ENCODE results near the gene CYP4F3.

The CYP4F3 gene

DNA sequence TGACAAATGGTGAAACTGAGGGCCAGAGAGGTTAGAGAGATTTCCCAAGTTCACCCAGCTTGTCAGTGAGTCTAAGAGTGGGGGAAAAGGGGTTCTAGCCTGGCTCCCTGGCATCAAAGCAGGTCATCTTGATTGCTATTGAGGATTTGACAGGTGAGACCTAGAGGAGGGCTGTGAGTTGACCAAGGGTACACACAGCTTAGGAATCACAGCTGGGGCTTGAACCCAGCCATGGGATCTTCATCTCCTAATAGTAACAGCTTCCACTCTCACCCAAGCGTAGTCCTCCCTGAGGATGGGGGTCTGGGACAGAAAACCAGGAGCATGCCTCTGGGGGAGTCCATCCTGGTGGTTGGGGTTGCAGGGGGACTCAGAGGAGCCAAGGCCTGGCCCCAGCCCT, 18.9 kb upstream of the CYP4F3 start:
- TF ChIP-seq, protein P1, sequence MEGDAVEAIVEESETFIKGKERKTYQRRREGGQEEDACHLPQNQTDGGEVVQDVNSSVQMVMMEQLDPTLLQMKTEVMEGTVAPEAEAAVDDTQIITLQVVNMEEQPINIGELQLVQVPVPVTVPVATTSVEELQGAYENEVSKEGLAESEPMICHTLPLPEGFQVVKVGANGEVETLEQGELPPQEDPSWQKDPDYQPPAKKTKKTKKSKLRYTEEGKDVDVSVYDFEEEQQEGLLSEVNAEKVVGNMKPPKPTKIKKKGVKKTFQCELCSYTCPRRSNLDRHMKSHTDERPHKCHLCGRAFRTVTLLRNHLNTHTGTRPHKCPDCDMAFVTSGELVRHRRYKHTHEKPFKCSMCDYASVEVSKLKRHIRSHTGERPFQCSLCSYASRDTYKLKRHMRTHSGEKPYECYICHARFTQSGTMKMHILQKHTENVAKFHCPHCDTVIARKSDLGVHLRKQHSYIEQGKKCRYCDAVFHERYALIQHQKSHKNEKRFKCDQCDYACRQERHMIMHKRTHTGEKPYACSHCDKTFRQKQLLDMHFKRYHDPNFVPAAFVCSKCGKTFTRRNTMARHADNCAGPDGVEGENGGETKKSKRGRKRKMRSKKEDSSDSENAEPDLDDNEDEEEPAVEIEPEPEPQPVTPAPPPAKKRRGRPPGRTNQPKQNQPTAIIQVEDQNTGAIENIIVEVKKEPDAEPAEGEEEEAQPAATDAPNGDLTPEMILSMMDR (IDR thresholded peaks at IDR 0.05; ENCODE audit: borderline replicate concordance, insufficient read depth, low read depth, low read length): no peak
- no peak overlapping the region for H3K4me3 ChIP-seq (ENCODE audit: low read depth, low read length)

DNA sequence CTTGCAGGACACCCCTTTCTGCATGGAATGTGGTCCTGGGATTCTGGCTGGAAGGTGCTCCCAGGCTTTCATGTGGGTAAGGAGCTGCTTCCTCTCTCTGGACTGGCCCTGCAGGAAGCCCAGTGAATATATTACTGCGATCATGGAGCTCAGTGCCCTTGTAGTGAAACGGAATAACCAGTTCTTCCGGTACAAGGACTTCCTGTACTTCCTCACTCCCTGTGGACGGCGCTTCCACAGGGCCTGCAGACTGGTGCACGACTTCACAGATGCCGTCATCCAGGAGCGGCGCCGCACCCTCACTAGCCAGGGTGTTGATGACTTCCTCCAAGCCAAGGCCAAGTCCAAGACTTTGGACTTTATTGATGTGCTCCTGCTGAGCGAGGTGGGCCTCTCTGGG, 17.7 kb upstream of the CYP4F3 start:
- TF ChIP-seq, protein P1 (IDR thresholded peaks at IDR 0.05; ENCODE audit: borderline replicate concordance, insufficient read depth, low read depth, low read length): no peak
- H3K4me3 ChIP-seq (ENCODE audit: low read depth, low read length): no peak overlapping the region

DNA sequence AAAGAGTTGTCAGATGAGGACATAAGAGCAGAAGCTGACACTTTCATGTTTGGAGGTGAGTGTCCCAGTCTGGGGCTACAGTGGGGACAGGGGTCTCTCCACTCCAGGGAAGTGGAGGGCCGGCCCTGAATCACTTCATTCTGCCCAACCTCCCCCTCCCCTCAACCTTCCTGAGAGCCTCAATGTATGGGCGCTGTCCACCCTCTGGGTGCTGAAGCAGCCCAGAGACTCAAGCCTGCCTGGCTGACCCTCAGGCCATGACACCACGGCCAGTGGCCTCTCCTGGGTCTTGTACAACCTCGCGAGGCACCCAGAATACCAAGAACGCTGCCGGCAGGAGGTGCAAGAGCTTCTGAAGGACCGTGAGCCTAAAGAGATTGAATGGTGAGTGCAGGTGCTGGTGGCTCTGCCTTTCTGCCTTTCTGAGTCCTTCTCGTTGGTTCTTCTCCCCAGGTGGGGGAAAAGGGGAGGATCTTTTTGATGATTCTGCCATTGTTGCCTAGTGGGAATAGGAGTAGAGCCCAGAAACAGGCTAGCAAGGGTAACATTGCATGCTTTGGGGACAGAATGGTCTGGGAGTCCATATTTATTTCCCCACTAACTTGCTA, 16.9 kb upstream of the CYP4F3 start:
- TF ChIP-seq, protein P1 (IDR thresholded peaks at IDR 0.05; ENCODE audit: borderline replicate concordance, insufficient read depth, low read depth, low read length): no peak
- H3K4me3 ChIP-seq (ENCODE audit: low read depth, low read length): no peak overlapping the region

DNA sequence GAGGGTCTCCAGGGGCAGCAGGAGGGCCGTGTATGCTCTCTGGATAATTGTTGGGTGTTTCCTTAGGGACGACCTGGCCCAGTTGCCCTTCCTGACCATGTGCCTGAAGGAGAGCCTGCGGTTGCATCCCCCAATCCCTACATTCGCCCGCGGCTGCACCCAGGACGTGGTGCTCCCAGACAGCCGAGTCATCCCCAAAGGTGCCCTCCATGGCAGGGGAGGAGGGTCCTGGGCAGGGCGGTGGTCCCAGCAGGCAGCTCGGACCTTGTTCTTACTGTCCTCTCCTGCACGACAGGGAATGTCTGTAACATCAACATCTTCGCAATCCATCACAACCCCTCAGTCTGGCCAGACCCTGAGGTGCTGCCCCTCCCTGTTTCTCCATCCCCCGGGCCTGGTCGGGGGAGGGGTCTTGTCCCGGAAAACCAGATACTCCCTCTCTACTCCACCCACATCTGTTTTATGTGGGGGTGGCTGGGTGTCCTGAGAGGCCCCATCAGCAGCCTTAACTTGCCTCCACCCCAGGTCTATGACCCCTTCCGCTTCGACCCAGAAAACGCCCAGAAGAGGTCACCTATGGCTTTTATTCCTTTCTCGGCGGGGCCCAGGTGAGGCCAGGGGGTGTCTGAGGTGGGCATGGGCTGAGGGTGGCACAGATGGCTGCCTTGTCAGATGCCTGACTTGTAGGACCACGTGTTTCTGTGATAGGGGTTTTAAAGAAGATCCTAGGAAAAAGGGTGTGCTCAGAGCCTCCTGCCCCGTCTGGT, 12.3 kb upstream of the CYP4F3 start:
- TF ChIP-seq, protein P1 (IDR thresholded peaks at IDR 0.05; ENCODE audit: borderline replicate concordance, insufficient read depth, low read depth, low read length): no peak
- no peak overlapping the region for H3K4me3 ChIP-seq (ENCODE audit: low read depth, low read length)

DNA sequence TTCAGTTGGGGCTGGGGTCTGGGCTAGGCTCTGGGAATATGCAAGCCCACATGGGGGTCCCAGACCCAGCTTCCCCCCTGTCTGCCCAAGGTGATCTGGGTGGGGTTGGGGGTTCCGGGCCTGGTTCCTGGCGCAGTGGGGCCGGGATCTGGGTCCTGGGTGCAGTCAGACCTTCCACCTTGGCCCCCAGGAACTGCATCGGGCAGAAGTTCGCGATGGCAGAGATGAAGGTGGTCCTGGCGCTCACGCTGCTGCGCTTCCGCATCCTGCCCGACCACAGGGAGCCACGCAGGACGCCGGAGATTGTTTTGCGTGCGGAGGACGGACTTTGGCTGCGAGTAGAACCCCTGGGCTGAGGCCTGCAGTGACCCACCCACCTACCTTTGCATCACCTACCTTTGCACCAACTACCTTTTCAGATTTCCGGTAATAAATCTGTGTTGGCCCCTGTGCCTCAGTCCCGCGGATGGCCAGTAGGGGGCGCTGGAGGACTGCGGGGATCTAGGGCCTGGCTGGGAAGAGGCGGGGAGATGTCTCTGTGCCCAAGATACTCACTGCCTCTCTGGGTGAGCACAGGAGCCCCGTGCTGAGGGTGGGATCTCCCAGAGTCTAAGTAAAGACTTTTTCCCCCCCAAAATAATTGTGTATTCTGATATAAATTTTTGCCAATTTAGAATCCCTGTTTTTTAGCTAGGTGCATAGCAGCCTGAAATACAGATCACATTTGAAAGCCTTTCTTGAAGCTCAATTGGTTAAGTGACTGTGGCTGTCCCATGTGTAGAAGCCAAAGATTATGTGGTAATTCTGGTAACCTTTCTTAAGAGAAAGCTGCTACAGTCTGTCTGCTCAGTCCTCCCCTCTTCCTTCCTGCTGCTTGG, 11.5 kb upstream of the CYP4F3 start:
- H3K4me3 ChIP-seq (ENCODE audit: low read depth, low read length): no peak overlapping the region
- TF ChIP-seq, protein P1 (IDR thresholded peaks at IDR 0.05; ENCODE audit: borderline replicate concordance, insufficient read depth, low read depth, low read length): peak; percentile 91

DNA sequence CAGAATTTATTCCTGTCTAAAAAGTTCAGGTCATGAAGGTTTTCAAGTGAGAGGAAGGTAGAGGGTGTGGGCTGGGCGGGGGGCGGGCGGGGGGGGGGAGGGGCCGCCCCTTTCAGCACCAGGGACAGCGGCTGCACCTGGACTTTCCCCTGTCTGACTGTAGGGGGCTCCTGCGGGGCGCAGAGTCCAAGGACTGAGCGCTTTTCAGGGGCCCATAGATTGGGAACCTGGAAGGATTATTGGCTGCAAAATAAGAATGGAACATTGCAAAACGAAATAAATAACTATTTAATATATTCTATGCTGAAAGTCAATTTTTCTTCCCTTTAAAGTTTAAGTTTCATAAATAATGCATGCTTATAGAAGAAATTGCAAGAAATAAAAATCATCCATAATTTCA, 8.9 kb upstream of the CYP4F3 start:
- H3K4me3 ChIP-seq (ENCODE audit: low read depth, low read length): no peak overlapping the region
- TF ChIP-seq, protein P1 (IDR thresholded peaks at IDR 0.05; ENCODE audit: borderline replicate concordance, insufficient read depth, low read depth, low read length): peak; percentile 55; the same call in 1 of the 2 replicates
